Endothelial cell of umbilical vein (primary cell): ENCODE measurements around the gene IFT57. TPM values are rescaled to one million over a fixed set of nuclear protein-coding genes. Genes with fewer than 3 reads are reported as not detected.

Experiments
- BruUV-seq: library from RNA; stranded (reverse); fragments of 400-500 nt; replicated peaks from 2 replicates; lab custom pipeline; 2021; lab: Mats Ljungman, UMichigan
- CTCF ChIA-PET: fragments of 300-600, 350-600 bp; sonication (Branson Sonifier 250); formaldehyde crosslinking; loops from one replicate; lab custom pipeline; 2021; ENCODE audit warnings: antibody characterized with exemption, inconsistent platforms; lab: Charles Lee
- POLR2A ChIA-PET: fragments of 300-600, 350-600 bp; sonication (Branson Sonifier 250); formaldehyde crosslinking; loops from one replicate; lab custom pipeline; 2021; ENCODE audit warnings: antibody characterized with exemption, inconsistent platforms; lab: Charles Lee
- DNase-seq: peaks from one replicate; pipeline ENCODE4 v3.0.0-alpha.2; 2011; ENCODE audit warnings: low read depth, low spot score
- FAIRE-seq: peaks from 2 replicates; lab custom pipeline; 2011; peaks lifted over from hg19 to GRCh38; lab: Jason Lieb, UNC
- H2AFZ ChIP-seq: 2 replicates; pipeline ENCODE4 v1.6.0; 2012; ENCODE audit warnings: low read depth, low read length, control low read depth, inconsistent platforms
- H3K27ac ChIP-seq: 2 replicates; pipeline ENCODE4 v1.5.1; 2011; ENCODE audit warnings: low read depth, mild to moderate bottlenecking, control low read depth, low read length, moderate library complexity; ENCODE audit not compliant: insufficient read depth
- H3K27me3 ChIP-seq, 2 experiments: 2 replicates each; pipeline versions ENCODE4 v1.6.0 to v1.6.1; 2011; ENCODE audit warnings: low read length in 2 of 2, mixed read lengths in 1 of 2; ENCODE audit not compliant: control insufficient read depth in 2 of 2, insufficient read depth in 2 of 2
- H3K36me3 ChIP-seq, 2 experiments: 2 replicates in 1 of 2; 3 replicates in 1 of 2; pipeline ENCODE4 v1.5.1; 2011; ENCODE audit warnings: low read length in 2 of 2, mild to moderate bottlenecking in 1 of 2, moderate library complexity in 1 of 2; ENCODE audit not compliant: control insufficient read depth in 2 of 2, insufficient read depth in 2 of 2; ENCODE audit errors: extremely low read depth in 1 of 2
- H3K4me1 ChIP-seq: 3 replicates; pipeline ENCODE4 v1.5.1; 2011; ENCODE audit warnings: mild to moderate bottlenecking, low read length; ENCODE audit not compliant: control insufficient read depth, insufficient read depth; ENCODE audit errors: extremely low read depth
- H3K4me2 ChIP-seq: 2 replicates; pipeline ENCODE4 v1.6.1; 2011; ENCODE audit warnings: low read length, control low read depth, mixed read lengths; ENCODE audit not compliant: insufficient read depth
- H3K4me3 ChIP-seq, 3 experiments: fragments of 200-600 bp in 1 of 3; sonication (generic), shearing (Covaris generic) in 1 of 3; replicated peaks in 1 of 3; 2 replicates each; pipeline ENCODE4 v1.5.1; 2011 to 2016; ENCODE audit warnings: control low read depth in 3 of 3, low read length in 3 of 3, mild to moderate bottlenecking in 2 of 3, inconsistent platforms in 1 of 3, low read depth in 1 of 3, moderate library complexity in 1 of 3; ENCODE audit not compliant: insufficient read depth in 1 of 3
- H3K79me2 ChIP-seq: 2 replicates; pipeline ENCODE4 v1.6.0; 2012; ENCODE audit warnings: low read length, inconsistent platforms; ENCODE audit not compliant: control insufficient read depth, insufficient read depth
- H3K9ac ChIP-seq: replicated peaks from 2 replicates; pipeline ENCODE3; 2011; ENCODE audit warnings: low read length, control low read depth; ENCODE audit not compliant: insufficient read depth; ENCODE audit errors: extremely low read depth
- H3K9me1 ChIP-seq: replicated peaks from 3 replicates; pipeline ENCODE4 v1.6.0; 2011; ENCODE audit warnings: mild to moderate bottlenecking, low read length; ENCODE audit not compliant: control insufficient read depth, insufficient read depth; ENCODE audit errors: extremely low read depth
- H3K9me3 ChIP-seq: replicated peaks from 2 replicates; pipeline ENCODE4 v1.5.1; 2012; ENCODE audit warnings: low read length, inconsistent platforms; ENCODE audit not compliant: control insufficient read depth, insufficient read depth
- H4K20me1 ChIP-seq: replicated peaks from 2 replicates; pipeline ENCODE3; 2011; ENCODE audit warnings: mild to moderate bottlenecking, low read length; ENCODE audit not compliant: control insufficient read depth, insufficient read depth; ENCODE audit errors: extremely low read depth
- CTCF ChIP-seq, 2 donors: IDR thresholded peaks; 1 replicate in 1 of 2; 2 replicates in 1 of 2; pipeline ENCODE4 v1.5.1; 2011; ENCODE audit warnings: low read length in 2 of 2, mild to moderate bottlenecking in 2 of 2, moderate library complexity in 2 of 2, control low read depth in 1 of 2, inconsistent platforms in 1 of 2, low read depth in 1 of 2; ENCODE audit not compliant: insufficient read depth in 1 of 2; ENCODE audit errors: extremely low read depth in 1 of 2
- EZH2 ChIP-seq: IDR thresholded peaks from 2 replicates; pipeline ENCODE4 v1.6.1; 2012; ENCODE audit warnings: borderline replicate concordance, low read depth, mild to moderate bottlenecking, moderate library complexity, low read length, inconsistent platforms; ENCODE audit not compliant: severe bottlenecking
- FOS ChIP-seq: IDR thresholded peaks from 2 replicates; pipeline ENCODE4 v1.6.1; 2011; ENCODE audit warnings: mild to moderate bottlenecking, low read length, moderate library complexity, borderline replicate concordance; ENCODE audit not compliant: insufficient read depth
- GATA2 ChIP-seq: IDR thresholded peaks from 2 replicates; pipeline ENCODE4 v1.7.0; 2011; ENCODE audit warnings: low read depth, mild to moderate bottlenecking, moderate library complexity, mixed read lengths, low read length; ENCODE audit not compliant: insufficient read length, insufficient read depth
- JUN ChIP-seq: IDR thresholded peaks from 2 replicates; pipeline ENCODE4 v1.6.1; 2011; ENCODE audit warnings: borderline replicate concordance, low read depth; ENCODE audit not compliant: insufficient read length, insufficient read depth
- MAX ChIP-seq: IDR thresholded peaks from 2 replicates; pipeline ENCODE4 v1.6.1; 2011; ENCODE audit not compliant: insufficient read depth, insufficient read length
- MYC ChIP-seq: IDR thresholded peaks from one replicate; pipeline ENCODE4 v1.6.1; 2011; ENCODE audit warnings: mild to moderate bottlenecking, low read depth, low read length
- POLR2A ChIP-seq: IDR thresholded peaks from 2 replicates; pipeline ENCODE4 v1.6.1; 2012; ENCODE audit warnings: low read depth, mild to moderate bottlenecking, control low read depth, low read length
- POLR2AphosphoS5 ChIP-seq: IDR thresholded peaks from 2 replicates; pipeline ENCODE4 v1.6.1; 2012; ENCODE audit warnings: low read depth, mild to moderate bottlenecking, control low read depth, low read length, moderate library complexity; ENCODE audit not compliant: insufficient read depth
- dilution Hi-C: fragments of 300-500 bp; cut with MboI; formaldehyde crosslinking; loops from one replicate; pipeline ENCODE4 v1.15.0; 2019; ENCODE audit warnings: low sequenced_read_pairs; ENCODE audit not compliant: extremely low pct_ligation_motif_present
- intact Hi-C: fragments of 100-400 bp; cut with micrococcal nuclease; formaldehyde crosslinking; loops from one replicate; pipeline ENCODE4 v1.10.0; 2022
- polyA plus RNA-seq, 4 experiments: library from polyadenylated mRNA; depleted of rRNA in 3 of 4; stranded (reverse) in 3 of 4; unstranded in 1 of 4; fragments of >200 nt; gene quantifications; 2 replicates each; pipeline versions ENCODE4 v1.2.1 to v1.2.3, GENCODE V29; 2011 to 2012; ENCODE audit warnings: missing spikeins in 1 of 4
- total RNA-seq: library from RNA; stranded (reverse); gene quantifications from 2 replicates; pipeline ENCODE4 v1.2.3, GENCODE V29; 2021

The IFT57 gene
- total and polyA plus RNA-seq, 2 donors (not counting 3 experiments of a cell fraction or from before 2014, with no cell fraction given), result 15.2 to 25.1 TPM

- DNase-seq, result no peak
- Histone ChIP-seq H3K9ac (no peak overlapping the region), H3K27me3 (peaks cover 0 to 1% of the 10 kb centered on the region in 2 experiments), H3K9me3 (no peaks in the 10 kb centered on the region), H3K9me1 (no peaks in the 10 kb centered on the region), H3K79me2 (no peaks in the 10 kb centered on the region), H3K4me2 (no peak overlapping the region), H3K4me1 (peaks cover 4% of the 10 kb centered on the region), H3K4me3 (no peak overlapping the region), H3K36me3 (no peaks in the 10 kb centered on the region), H3K27ac (no peak overlapping the region), H4K20me1 (no peaks in the 10 kb centered on the region), H2AFZ (no peak overlapping the region)
- intact Hi-C loops (loop anchor here (10.0 kb wide), 1 partner anchor 993 kb away; no protein-coding TSS in a partner anchor), dilution Hi-C loops (no loop called here)
- no peak for FAIRE-seq
- BruUV-seq, result no TSS peak
- POLR2A ChIA-PET, result no interaction called here
- CTCF ChIA-PET, result interaction anchor here (0.8 kb wide), 1 partner anchor 8 kb away, joined by 3 read pairs; no protein-coding TSS in a partner anchor
- TF ChIP-seq JUN, result no peak
- TF ChIP-seq POLR2A, result no peak
- no peak for TF ChIP-seq EZH2
- no peak for TF ChIP-seq MYC
- TF ChIP-seq GATA2, result no peak
- no peak for TF ChIP-seq POLR2AphosphoS5
- no peak for TF ChIP-seq FOS
- TF ChIP-seq MAX, result no peak
- no peak for TF ChIP-seq CTCF (IDR thresholded peaks at IDR 0.05; ENCODE audit: extremely low read depth in 1 of 2, insufficient read depth in 1 of 2, low read depth in 1 of 2, low read length in 2 of 2)
Measured at GRCh38 chr3:108228286-108228685, 6.1 kb upstream of the IFT57 start.
